Astrocyte (in vitro differentiated cells and primary cell): ENCODE measurements around the gene ATP2C2.

Experiments
- EZH2 ChIP-seq: IDR thresholded peaks from 2 replicates; pipeline ENCODE4 v1.6.1; 2012; ENCODE audit warnings: mild to moderate bottlenecking, low read length, inconsistent platforms; ENCODE audit not compliant: insufficient read depth
- TF ChIP-seq, protein P1 (sequence below): IDR thresholded peaks from 2 replicates; pipeline ENCODE4 v1.5.1; 2011; ENCODE audit warnings: low read depth, mild to moderate bottlenecking, inconsistent platforms, low read length, moderate library complexity; ENCODE audit not compliant: insufficient read depth

DNA sequence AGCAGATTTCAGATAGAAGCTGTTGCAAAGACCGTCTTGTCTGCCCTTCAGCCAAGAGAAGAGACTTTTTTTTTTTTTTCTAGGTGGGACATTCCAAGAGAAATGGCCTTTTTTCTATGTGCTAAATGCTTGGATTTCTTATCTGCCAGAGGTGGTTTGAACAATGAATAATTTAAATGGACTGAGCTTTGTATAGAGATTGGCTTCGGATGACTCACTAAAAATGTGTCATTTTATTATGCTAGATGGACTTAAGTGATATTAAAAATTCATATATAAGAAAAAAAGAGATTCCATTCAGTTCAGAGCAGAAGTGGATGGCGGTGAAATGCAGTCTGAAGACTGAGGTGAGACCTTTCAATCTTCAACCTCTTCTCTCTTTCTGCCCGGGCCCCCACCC lies 77.7 kb downstream of the ATP2C2 start:
- TF ChIP-seq, protein P1, sequence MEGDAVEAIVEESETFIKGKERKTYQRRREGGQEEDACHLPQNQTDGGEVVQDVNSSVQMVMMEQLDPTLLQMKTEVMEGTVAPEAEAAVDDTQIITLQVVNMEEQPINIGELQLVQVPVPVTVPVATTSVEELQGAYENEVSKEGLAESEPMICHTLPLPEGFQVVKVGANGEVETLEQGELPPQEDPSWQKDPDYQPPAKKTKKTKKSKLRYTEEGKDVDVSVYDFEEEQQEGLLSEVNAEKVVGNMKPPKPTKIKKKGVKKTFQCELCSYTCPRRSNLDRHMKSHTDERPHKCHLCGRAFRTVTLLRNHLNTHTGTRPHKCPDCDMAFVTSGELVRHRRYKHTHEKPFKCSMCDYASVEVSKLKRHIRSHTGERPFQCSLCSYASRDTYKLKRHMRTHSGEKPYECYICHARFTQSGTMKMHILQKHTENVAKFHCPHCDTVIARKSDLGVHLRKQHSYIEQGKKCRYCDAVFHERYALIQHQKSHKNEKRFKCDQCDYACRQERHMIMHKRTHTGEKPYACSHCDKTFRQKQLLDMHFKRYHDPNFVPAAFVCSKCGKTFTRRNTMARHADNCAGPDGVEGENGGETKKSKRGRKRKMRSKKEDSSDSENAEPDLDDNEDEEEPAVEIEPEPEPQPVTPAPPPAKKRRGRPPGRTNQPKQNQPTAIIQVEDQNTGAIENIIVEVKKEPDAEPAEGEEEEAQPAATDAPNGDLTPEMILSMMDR, result no peak
- TF ChIP-seq EZH2, result no peak
